ENCODE data around the gene BLTP1. TPM values are rescaled to one million over a fixed set of nuclear protein-coding genes. Genes with fewer than 3 reads are reported as not detected.

BLTP1 gene
- total and polyA plus RNA-seq, 2 experiments from 2014 or later = 12.9 to 62.5 TPM

GRCh38 chr4:122163301-122163700 lies 11.2 kb downstream of the BLTP1 start:
- H3K36me3 Mint-ChIP-seq (ENCODE audit: low read depth) = no peaks in the 10 kb centered on the region
- peaks cover 5% of the 10 kb centered on the region; the same call in 2 of the 3 replicates for H3K4me1 Mint-ChIP-seq
- H3K4me3 ChIP-seq = no peak overlapping the region
- no peaks in the 10 kb centered on the region for H3K4me1 ChIP-seq (ENCODE audit: insufficient read depth)
- no peak overlapping the region for H3K27ac ChIP-seq (ENCODE audit: low read depth)
- peaks cover 94% of the 10 kb centered on the region for H3K79me2 ChIP-seq (replicated peaks; ENCODE audit: insufficient read depth)
- H3K27me3 Mint-ChIP-seq (ENCODE audit: insufficient read depth, low read depth, poor library complexity) = no peaks in the 10 kb centered on the region
- H2AFZ ChIP-seq = no peak overlapping the region
- no peak overlapping the region for H3K4me3 Mint-ChIP-seq
- no peak for DNase-seq (ENCODE audit: low spot score)
- no peaks in the 10 kb centered on the region for H3K9me2 ChIP-seq (ENCODE audit: insufficient read depth)
- H3F3A ChIP-seq (replicated peaks; ENCODE audit: low read depth) = no peaks in the 10 kb centered on the region
- no peak for ATAC-seq
- 0 out of 2 replicates have a peak, but pooled peaks cover 7% of the 10 kb centered on the region for H4K20me1 ChIP-seq (replicated peaks; ENCODE audit: insufficient read depth)
- H3K36me3 ChIP-seq (ENCODE audit: insufficient read depth) = no peaks in the 10 kb centered on the region
- no peaks in the 10 kb centered on the region for H3K9me3 Mint-ChIP-seq
- H3K27me3 ChIP-seq (ENCODE audit: insufficient read depth) = no peaks in the 10 kb centered on the region
- H3K4me2 ChIP-seq = no peak overlapping the region
- no peak overlapping the region for H3K27ac Mint-ChIP-seq
- TF ChIP-seq POLR2AphosphoS5 (IDR thresholded peaks at IDR 0.05; ENCODE audit: low read depth) = no peak
- no peak for TF ChIP-seq ZNF114 (CRISPR knock-in tag; IDR thresholded peaks at IDR 0.05)
- no peak for TF ChIP-seq JUNB (IDR thresholded peaks at IDR 0.05; ENCODE audit: unreplicated experiment)
- no peak for TF ChIP-seq EZH2phosphoT487 (IDR thresholded peaks at IDR 0.05; ENCODE audit: unreplicated experiment)

GRCh38 chr4:122163767-122164166 lies 11.6 kb downstream of the BLTP1 start:
- Mint-ChIP-seq H3K9me3 (no peaks in the 10 kb centered on the region), H3K4me1 (peaks cover 5% of the 10 kb centered on the region; the same call in 2 of the 3 replicates), H3K27me3 (ENCODE audit: insufficient read depth, low read depth, poor library complexity) (no peaks in the 10 kb centered on the region), H3K27ac (no peak overlapping the region), H3K36me3 (ENCODE audit: low read depth) (no peaks in the 10 kb centered on the region), H3K4me3 (no peak overlapping the region)
- 0 out of 2 replicates have a peak, but pooled peaks cover 7% of the 10 kb centered on the region for H4K20me1 ChIP-seq (replicated peaks; ENCODE audit: insufficient read depth)
- no peak overlapping the region for H3K4me3 ChIP-seq
- H3K36me3 ChIP-seq (ENCODE audit: insufficient read depth) = no peaks in the 10 kb centered on the region
- no peaks in the 10 kb centered on the region for H3F3A ChIP-seq (replicated peaks; ENCODE audit: low read depth)
- no peak overlapping the region for H3K27ac ChIP-seq (ENCODE audit: low read depth)
- H3K4me1 ChIP-seq (ENCODE audit: insufficient read depth) = no peaks in the 10 kb centered on the region
- H3K27me3 ChIP-seq (ENCODE audit: insufficient read depth) = no peaks in the 10 kb centered on the region
- H3K4me2 ChIP-seq = no peak overlapping the region
- DNase-seq (ENCODE audit: low spot score) = no peak
- no peak for ATAC-seq
- H3K9me2 ChIP-seq (ENCODE audit: insufficient read depth) = no peaks in the 10 kb centered on the region
- H3K79me2 ChIP-seq (replicated peaks; ENCODE audit: insufficient read depth) = peaks cover 94% of the 10 kb centered on the region
- H2AFZ ChIP-seq = no peak overlapping the region
- TF ChIP-seq ZNF114 (CRISPR knock-in tag; IDR thresholded peaks at IDR 0.05) (no peak), STAT1 (IDR thresholded peaks at IDR 0.05; ENCODE audit: unreplicated experiment) (no peak), REST (IDR thresholded peaks at IDR 0.05; ENCODE audit: unreplicated experiment) (no peak), POLR2AphosphoS5 (IDR thresholded peaks at IDR 0.05; ENCODE audit: low read depth) (no peak), CREB1 (CRISPR knock-in tag; IDR thresholded peaks at IDR 0.05; ENCODE audit: low read depth) (no peak), ETS1 (IDR thresholded peaks at IDR 0.05) (no peak), EZH2phosphoT487 (IDR thresholded peaks at IDR 0.05; ENCODE audit: unreplicated experiment) (no peak), JUNB (IDR thresholded peaks at IDR 0.05; ENCODE audit: unreplicated experiment) (no peak), CTCF (conservative IDR thresholded peaks at IDR 0.05; ENCODE audit: low read depth in 2 of 2) (no peak), NANOG (IDR thresholded peaks at IDR 0.05; ENCODE audit: borderline replicate concordance) (no peak), EZH2 (IDR thresholded peaks at IDR 0.05; ENCODE audit: low read depth, unreplicated experiment) (no peak)
